Natural killer cell (primary cell): Measurements from ENCODE around the gene AP2A2. TPM values are rescaled to one million over a fixed set of nuclear protein-coding genes. Genes with fewer than 3 reads are reported as not detected.

Source experiments
- ATAC-seq, 3 donors: fragments of 150-1000 bp in 2 of 3; fragments of 200-7000 bp in 1 of 3; cut with Tn5 transposase; 1 replicate in 1 of 3; 2 replicates in 2 of 3; pipeline ENCODE4 v1.10.0; 2021; ENCODE audit warnings: mild to moderate bottlenecking in 2 of 3, moderate library complexity in 2 of 3
- DNase-seq, 2 donors: peaks; one replicate each; pipeline versions ENCODE4 v3.0.0 to v3.0.0-alpha.2; 2013 to 2021; ENCODE audit warnings: mixed read lengths in 1 of 2
- H3K27ac ChIP-seq: one replicate; pipeline ENCODE4 v1.5.1; 2013; ENCODE audit warnings: mild to moderate bottlenecking, low read length
- H3K27me3 ChIP-seq: one replicate; pipeline ENCODE4 v1.6.1; 2013; ENCODE audit warnings: low read length; ENCODE audit not compliant: control insufficient read depth, insufficient read depth
- H3K36me3 ChIP-seq: one replicate; pipeline ENCODE4 v1.6.1; 2013; ENCODE audit warnings: low read length; ENCODE audit not compliant: control insufficient read depth, insufficient read depth
- H3K4me1 ChIP-seq: one replicate; pipeline ENCODE4 v1.6.1; 2013; ENCODE audit warnings: low read length; ENCODE audit not compliant: control insufficient read depth, insufficient read depth
- H3K4me3 ChIP-seq: one replicate; pipeline ENCODE4 v1.5.1; 2013; ENCODE audit warnings: low read length
- H3K9me3 ChIP-seq: one replicate; pipeline ENCODE4 v1.6.1; 2013; ENCODE audit warnings: low read length; ENCODE audit not compliant: control insufficient read depth, insufficient read depth
- H3K27ac Mint-ChIP-seq, 2 donors: one replicate each; pipeline ENCODE4 v1.8.0; 2022; ENCODE audit warnings: mild to moderate bottlenecking in 2 of 2, mixed read lengths in 2 of 2, moderate library complexity in 1 of 2
- H3K27me3 Mint-ChIP-seq, 2 donors: one replicate each; pipeline ENCODE4 v1.8.0; 2022; ENCODE audit warnings: low read depth in 2 of 2, mixed read lengths in 2 of 2
- H3K36me3 Mint-ChIP-seq: one replicate; pipeline ENCODE4 v1.8.0; 2022; ENCODE audit warnings: mixed read lengths
- H3K4me1 Mint-ChIP-seq, 2 donors: one replicate each; pipeline ENCODE4 v1.8.0; 2022; ENCODE audit warnings: mixed read lengths in 2 of 2
- H3K4me3 Mint-ChIP-seq: one replicate; pipeline ENCODE4 v1.8.0; 2022; ENCODE audit warnings: mild to moderate bottlenecking, moderate library complexity, mixed read lengths
- H3K9me3 Mint-ChIP-seq, 2 donors: one replicate each; pipeline ENCODE4 v1.8.0; 2022; ENCODE audit warnings: mixed read lengths in 2 of 2
- CTCF ChIP-seq: fragments of 200-600 bp; IDR thresholded peaks from one replicate; pipeline ENCODE4 v1.8.0; 2022; ENCODE audit warnings: antibody characterized with exemption
- WGBS: methylation state at CpG from one replicate; pipeline ENCODE4 v1.1.7; 2013; ENCODE audit warnings: missing lambda C conversion rate; ENCODE audit not compliant: insufficient coverage; 5-methylcytosine and 5-hydroxymethylcytosine counted together
- intact Hi-C: fragments of 100-400 bp; cut with micrococcal nuclease; formaldehyde crosslinking; loops from one replicate; pipeline ENCODE4 v1.14.2; 2022
- total RNA-seq, 4 donors: library from RNA; stranded (reverse); fragments of 120-200 nt in 1 of 4; gene quantifications; one replicate each; pipeline versions ENCODE4 v1.2.3 to v1.2.4, GENCODE V29; 2013 to 2022

Gene AP2A2
- total RNA-seq, 3 donors from 2014 or later (not counting 1 experiment from before 2014, with no cell fraction given) = 57.2 to 120 (median 82.9) TPM

- WGBS = 64% methylated on average over 26 of the region's 26 CpGs
- no peak overlapping the region for H3K4me3 Mint-ChIP-seq
- H3K27me3 Mint-ChIP-seq = no peaks in the 10 kb centered on the region
- H3K4me1 ChIP-seq = peaks cover 9% of the 10 kb centered on the region
- TF ChIP-seq CTCF = no peak
- peak in 1 of 3 donors; percentile 34 for ATAC-seq
- H3K4me3 ChIP-seq = no peak overlapping the region
- peaks cover 48% of the 10 kb centered on the region for H3K36me3 ChIP-seq
- intact Hi-C loops = no loop called here
- no peak for DNase-seq
- peaks cover 30 to 39% of the 10 kb centered on the region in 2 donors for H3K4me1 Mint-ChIP-seq
- no peaks in the 10 kb centered on the region for H3K27me3 ChIP-seq
- H3K27ac ChIP-seq = no peak overlapping the region
- no peaks in the 10 kb centered on the region for H3K36me3 Mint-ChIP-seq
- no peaks in the 10 kb centered on the region for H3K9me3 Mint-ChIP-seq
- H3K27ac Mint-ChIP-seq = no peak overlapping the region
- no peaks in the 10 kb centered on the region for H3K9me3 ChIP-seq
These were observed 50.9 kb downstream of the AP2A2 start for GRCh38 chr11:976431-977160.

- Mint-ChIP-seq H3K36me3 (no peaks in the 10 kb centered on the region), H3K27ac (peak overlapping the region in 1 of 2 donors; percentile 69), H3K27me3 (no peaks in the 10 kb centered on the region), H3K4me3 (no peak overlapping the region), H3K4me1 (peaks cover 30 to 37% of the 10 kb centered on the region in 2 donors), H3K9me3 (no peaks in the 10 kb centered on the region)
- no peak for DNase-seq
- H3K36me3 ChIP-seq = peaks cover 39% of the 10 kb centered on the region
- H3K4me3 ChIP-seq = no peak overlapping the region
- TF ChIP-seq CTCF = no peak
- no peak overlapping the region for H3K27ac ChIP-seq
- intact Hi-C loops = no loop called here
- H3K4me1 ChIP-seq = peaks cover 9% of the 10 kb centered on the region
- no peak for ATAC-seq
- no peaks in the 10 kb centered on the region for H3K9me3 ChIP-seq
- WGBS = 94% methylated on average over 28 of the region's 28 CpGs
- H3K27me3 ChIP-seq = no peaks in the 10 kb centered on the region
These were observed 52.4 kb downstream of the AP2A2 start for GRCh38 chr11:977830-978720.

- Histone ChIP-seq H3K4me1 (peaks cover 9% of the 10 kb centered on the region), H3K4me3 (no peak overlapping the region), H3K9me3 (no peaks in the 10 kb centered on the region), H3K27ac (no peak overlapping the region), H3K36me3 (peaks cover 34% of the 10 kb centered on the region), H3K27me3 (no peaks in the 10 kb centered on the region)
- WGBS = 89% methylated on average over 16 of the region's 16 CpGs
- Mint-ChIP-seq H3K36me3 (no peaks in the 10 kb centered on the region), H3K27ac (peak overlapping the region in 1 of 2 donors; percentile 69), H3K9me3 (no peaks in the 10 kb centered on the region), H3K4me1 (peaks cover 30 to 33% of the 10 kb centered on the region in 2 donors), H3K27me3 (no peaks in the 10 kb centered on the region), H3K4me3 (no peak overlapping the region)
- ATAC-seq (no peak), DNase-seq (no peak)
- intact Hi-C loops = no loop called here
- no peak for TF ChIP-seq CTCF
These were observed 53.1 kb downstream of the AP2A2 start for GRCh38 chr11:978781-979180.
